ENCODE data around the gene MEMO1. TPM values are rescaled to one million over a fixed set of nuclear protein-coding genes. Genes with fewer than 3 reads are reported as not detected.

Gene MEMO1
- polyA plus RNA-seq, 1 of the 3 experiments (the other 2 are of a cell fraction) = 54.3 TPM

- H3K36me3 ChIP-seq (replicated peaks in 1 of 2; ENCODE audit: control insufficient read depth in 1 of 2, insufficient read depth in 2 of 2, low read length in 1 of 2) = peaks cover 3 to 5% of the 10 kb centered on the region in 2 experiments
- no peak overlapping the region for H3K27ac ChIP-seq (ENCODE audit: low read depth in 2 of 2, low read length in 1 of 2)
- DNase-seq = no peak
- no peaks in the 10 kb centered on the region for H3K9me3 ChIP-seq
- ChIA-PET POLR2A (interaction anchor here (0.6 kb wide), 1 partner anchor 198 kb away, joined by 3 read pairs; no protein-coding TSS in a partner anchor), CTCF (interaction anchor here (0.8 kb wide), 1 partner anchor 8 kb away, joined by 4 read pairs; no protein-coding TSS in a partner anchor)
- no peak overlapping the region for H3K4me3 ChIP-seq (ENCODE audit: low read depth in 2 of 2, low read length in 1 of 2)
- H3K27me3 ChIP-seq (ENCODE audit: insufficient read depth) = no peaks in the 10 kb centered on the region
- H2AFZ ChIP-seq (ENCODE audit: low read depth) = no peak overlapping the region
- H3F3A ChIP-seq (replicated peaks; ENCODE audit: insufficient read depth) = peaks cover 11% of the 10 kb centered on the region
- H4K20me1 ChIP-seq (ENCODE audit: insufficient read depth) = peaks cover 90% of the 10 kb centered on the region
- WGBS (ENCODE audit: low lambda C conversion rate) = 100% methylated on average over 2 of the region's 2 CpGs
- peaks cover 100% of the 10 kb centered on the region for H3K79me2 ChIP-seq (ENCODE audit: insufficient read depth)
- no peak overlapping the region for H3K9ac ChIP-seq
- H3K4me2 ChIP-seq = no peak overlapping the region
- no peaks in the 10 kb centered on the region for H3K9me2 ChIP-seq
- TF ChIP-seq, protein P1, sequence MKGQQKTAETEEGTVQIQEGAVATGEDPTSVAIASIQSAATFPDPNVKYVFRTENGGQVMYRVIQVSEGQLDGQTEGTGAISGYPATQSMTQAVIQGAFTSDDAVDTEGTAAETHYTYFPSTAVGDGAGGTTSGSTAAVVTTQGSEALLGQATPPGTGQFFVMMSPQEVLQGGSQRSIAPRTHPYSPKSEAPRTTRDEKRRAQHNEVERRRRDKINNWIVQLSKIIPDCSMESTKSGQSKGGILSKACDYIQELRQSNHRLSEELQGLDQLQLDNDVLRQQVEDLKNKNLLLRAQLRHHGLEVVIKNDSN (IDR thresholded peaks at IDR 0.05; ENCODE audit: borderline replicate concordance, low read depth) = no peak
- no peak for TF ChIP-seq SIN3A (IDR thresholded peaks at IDR 0.05; ENCODE audit: borderline replicate concordance, low read depth, low read length)
- TF ChIP-seq GABPA (IDR thresholded peaks at IDR 0.05; ENCODE audit: low read depth) = no peak
- no peak for TF ChIP-seq ELF1 (IDR thresholded peaks at IDR 0.05)
- TF ChIP-seq TAF1 (IDR thresholded peaks at IDR 0.05; ENCODE audit: borderline replicate concordance, low read depth, low read length) = no peak
- TF ChIP-seq REST (IDR thresholded peaks at IDR 0.05; ENCODE audit: low read depth, low read length) = no peak
- TF ChIP-seq, protein P2, sequence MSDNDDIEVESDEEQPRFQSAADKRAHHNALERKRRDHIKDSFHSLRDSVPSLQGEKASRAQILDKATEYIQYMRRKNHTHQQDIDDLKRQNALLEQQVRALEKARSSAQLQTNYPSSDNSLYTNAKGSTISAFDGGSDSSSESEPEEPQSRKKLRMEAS (IDR thresholded peaks at IDR 0.05; ENCODE audit: low read depth) = no peak
- TF ChIP-seq TEAD4 (IDR thresholded peaks at IDR 0.05; ENCODE audit: borderline replicate concordance, insufficient read depth) = no peak
- TF ChIP-seq RCOR1 (IDR thresholded peaks at IDR 0.05; ENCODE audit: low read length) = no peak
- TF ChIP-seq JUND (IDR thresholded peaks at IDR 0.05) = no peak
- TF ChIP-seq FOSL2 (IDR thresholded peaks at IDR 0.05; ENCODE audit: borderline replicate concordance, low read depth) = no peak
- TF ChIP-seq POLR2AphosphoS5 (IDR thresholded peaks at IDR 0.05; ENCODE audit: low read depth, low read length) = no peak
- TF ChIP-seq MXI1 (IDR thresholded peaks at IDR 0.05; ENCODE audit: low read depth, low read length) = no peak
- no peak for TF ChIP-seq RXRA (IDR thresholded peaks at IDR 0.05; ENCODE audit: borderline replicate concordance, low read depth)
- TF ChIP-seq SMC3 (IDR thresholded peaks at IDR 0.05; ENCODE audit: low read depth, low read length) = no peak
- no peak for TF ChIP-seq ZBTB33 (IDR thresholded peaks at IDR 0.05; ENCODE audit: borderline replicate concordance, low read depth)
- no peak for TF ChIP-seq FOXJ3 (CRISPR knock-in tag; IDR thresholded peaks at IDR 0.05)
- TF ChIP-seq EZH2phosphoT487 (IDR thresholded peaks at IDR 0.05; ENCODE audit: borderline replicate concordance, low read depth) = no peak
- no peak for TF ChIP-seq RAD21 (IDR thresholded peaks at IDR 0.05; ENCODE audit: low read length)
- peaks cover 0 to 11% of the 10 kb centered on the region in 2 experiments; a peak in 3 of 4 replicates for H3K4me1 ChIP-seq (ENCODE audit: control insufficient read depth in 1 of 2, insufficient read depth in 2 of 2, low read depth in 1 of 2, low read length in 1 of 2)
These were observed 7.0 kb downstream of the MEMO1 start for GRCh38 chr2:32003791-32004190.
